Neural cell (in vitro differentiated cells): Measurements from ENCODE around the gene VTI1B. TPM values are rescaled to one million over a fixed set of nuclear protein-coding genes. Genes with fewer than 3 reads are reported as not detected.

ENCODE experiments used
- H2AFZ ChIP-seq: fragments of 200-600, 300-800 bp; sonication (generic), shearing (Covaris generic); 2 replicates; pipeline ENCODE4 v1.6.0; 2014; ENCODE audit warnings: low read depth, mild to moderate bottlenecking, antibody characterized with exemption, low read length, moderate library complexity
- H3F3A ChIP-seq: fragments of 200-600 bp; shearing (Covaris generic); 2 replicates; pipeline ENCODE4 v1.6.1; 2016; ENCODE audit warnings: mild to moderate bottlenecking, moderate library complexity, mixed read lengths, antibody characterized with exemption, low read length; ENCODE audit not compliant: insufficient read depth, poor library complexity, severe bottlenecking
- H3K27ac ChIP-seq: fragments of 200-600, 300-800 bp; sonication (generic), shearing (Covaris generic); 2 replicates; pipeline ENCODE4 v1.5.1; 2014; ENCODE audit warnings: mild to moderate bottlenecking, low read length, moderate library complexity
- H3K27me3 ChIP-seq: fragments of 300-800, 200-600 bp; sonication (generic), shearing (Covaris generic); 2 replicates; pipeline ENCODE4 v1.6.0; 2014; ENCODE audit warnings: mild to moderate bottlenecking, low read depth, low read length, moderate library complexity; ENCODE audit not compliant: insufficient read depth
- H3K36me3 ChIP-seq: fragments of 300-800, 200-600 bp; sonication (generic), shearing (Covaris generic); 2 replicates; pipeline ENCODE4 v1.5.1; 2014; ENCODE audit warnings: mild to moderate bottlenecking, antibody characterized with exemption, low read length, moderate library complexity; ENCODE audit not compliant: insufficient read depth
- H3K4me2 ChIP-seq: fragments of 300-800, 200-600 bp; sonication (generic), shearing (Covaris generic); 2 replicates; pipeline ENCODE4 v1.6.0; 2014; ENCODE audit warnings: mild to moderate bottlenecking, low read length
- H3K4me3 ChIP-seq: fragments of 300-800, 200-600 bp; sonication (generic), shearing (Covaris generic); 2 replicates; pipeline ENCODE4 v1.5.1; 2014; ENCODE audit warnings: mild to moderate bottlenecking, low read length, moderate library complexity
- H3K79me2 ChIP-seq: fragments of 200-600 bp; shearing (Covaris generic); replicated peaks from 2 replicates; pipeline ENCODE4 v1.6.0; 2014; ENCODE audit warnings: mild to moderate bottlenecking, low read length, moderate library complexity; ENCODE audit not compliant: insufficient read depth
- H3K9ac ChIP-seq: fragments of 300-800, 200-600 bp; sonication (generic), shearing (Covaris generic); 2 replicates; pipeline ENCODE4 v1.6.1; 2016; ENCODE audit warnings: mild to moderate bottlenecking, low read length, mixed read lengths
- H3K9me2 ChIP-seq: fragments of 200-600 bp; shearing (Covaris generic); 2 replicates; pipeline ENCODE4 v1.6.1; 2016; ENCODE audit warnings: mild to moderate bottlenecking, low read length, mixed read lengths; ENCODE audit not compliant: insufficient read depth
- H3K9me3 ChIP-seq: fragments of 200-600, 300-800 bp; sonication (generic), shearing (Covaris generic); 2 replicates; pipeline ENCODE4 v1.6.1; 2016; ENCODE audit warnings: mild to moderate bottlenecking, mixed run types, low read length, moderate library complexity, mixed read lengths
- H4K20me1 ChIP-seq: fragments of 200-600 bp; shearing (Covaris generic); 2 replicates; pipeline ENCODE4 v1.6.1; 2016; ENCODE audit warnings: mild to moderate bottlenecking, mixed run types; ENCODE audit not compliant: insufficient read depth
- CTCF ChIP-seq: fragments of 450-650 bp; IDR thresholded peaks from 2 replicates; pipeline ENCODE4 v1.5.1; 2014; ENCODE audit warnings: antibody characterized with exemption, mild to moderate bottlenecking, moderate library complexity; ENCODE audit not compliant: poor library complexity, severe bottlenecking
- EP300 ChIP-seq: fragments of 450-650 bp; conservative IDR thresholded peaks from 2 replicates; pipeline ENCODE4 v1.6.1; 2014; ENCODE audit warnings: antibody characterized with exemption, mild to moderate bottlenecking, moderate library complexity; ENCODE audit not compliant: poor library complexity, severe bottlenecking
- EZH2 ChIP-seq: fragments of 200-600, 300-800 bp; shearing (Covaris generic), sonication (generic); IDR thresholded peaks from 2 replicates; pipeline ENCODE4 v1.6.1; 2014; ENCODE audit warnings: antibody characterized with exemption, low read length, borderline replicate concordance, mild to moderate bottlenecking; ENCODE audit not compliant: insufficient read depth, poor library complexity, severe bottlenecking
- MXI1 ChIP-seq: fragments of 450-650 bp; conservative IDR thresholded peaks from 2 replicates; pipeline ENCODE4 v1.6.1; 2014; ENCODE audit warnings: antibody characterized with exemption, mild to moderate bottlenecking; ENCODE audit not compliant: poor library complexity, severe bottlenecking
- POLR2AphosphoS5 ChIP-seq: IDR thresholded peaks from 2 replicates; pipeline ENCODE4 v1.6.1; 2012
- RAD21 ChIP-seq: fragments of 450-650 bp; conservative IDR thresholded peaks from 2 replicates; pipeline ENCODE4 v1.6.1; 2014; ENCODE audit warnings: antibody characterized with exemption, mild to moderate bottlenecking, moderate library complexity
- REST ChIP-seq: IDR thresholded peaks from 2 replicates; pipeline ENCODE4 v1.6.1; 2012; ENCODE audit warnings: borderline replicate concordance
- SMC3 ChIP-seq: fragments of 450-650 bp; conservative IDR thresholded peaks from 2 replicates; pipeline ENCODE4 v1.6.1; 2014; ENCODE audit warnings: antibody characterized with exemption, mild to moderate bottlenecking, moderate library complexity; ENCODE audit not compliant: poor library complexity
- TAF1 ChIP-seq: IDR thresholded peaks from 2 replicates; pipeline ENCODE4 v1.6.1; 2012; ENCODE audit warnings: low read depth
- polyA plus RNA-seq: library from polyadenylated mRNA; depleted of rRNA; stranded (reverse); fragments of >200 nt; gene quantifications from 2 replicates; pipeline ENCODE4 v1.2.3, GENCODE V29; 2014

Gene VTI1B
- polyA plus RNA-seq, 1 donor from 2014 or later: 78.6 TPM

- no peak overlapping the region for H3K4me3 ChIP-seq
- H3K9ac ChIP-seq: no peak overlapping the region
- H4K20me1 ChIP-seq: no peaks in the 10 kb centered on the region
- peaks cover 12% of the 10 kb centered on the region for H3K79me2 ChIP-seq
- H3F3A ChIP-seq: no peaks in the 10 kb centered on the region
- peaks cover 11% of the 10 kb centered on the region for H3K36me3 ChIP-seq
- H2AFZ ChIP-seq: no peak overlapping the region
- H3K27me3 ChIP-seq: no peaks in the 10 kb centered on the region
- H3K9me2 ChIP-seq: no peaks in the 10 kb centered on the region
- no peak overlapping the region for H3K4me2 ChIP-seq
- TF ChIP-seq MXI1: no peak
- TF ChIP-seq POLR2AphosphoS5: no peak
- TF ChIP-seq TAF1: no peak
- TF ChIP-seq RAD21: no peak
- no peak for TF ChIP-seq SMC3
- TF ChIP-seq EZH2: no peak
- no peak for TF ChIP-seq EP300
- TF ChIP-seq CTCF: no peak
- H3K9me3 ChIP-seq: no peaks in the 10 kb centered on the region
- no peak overlapping the region for H3K27ac ChIP-seq
Observed at GRCh38 chr14:67683842-67684241, 9.4 kb upstream of the VTI1B start.

GRCh38 chr14:67680941-67681340 lies 6.5 kb upstream of the VTI1B start:
- Histone ChIP-seq H3K4me2 (no peak overlapping the region), H3K27me3 (no peaks in the 10 kb centered on the region), H3K36me3 (peaks cover 14% of the 10 kb centered on the region), H3K9me3 (no peaks in the 10 kb centered on the region), H3K9ac (no peak overlapping the region), H3F3A (no peaks in the 10 kb centered on the region), H3K4me3 (no peak overlapping the region), H3K79me2 (peaks cover 12% of the 10 kb centered on the region), H4K20me1 (no peaks in the 10 kb centered on the region), H3K9me2 (no peaks in the 10 kb centered on the region), H3K27ac (no peak overlapping the region), H2AFZ (no peak overlapping the region)
- TF ChIP-seq SMC3: no peak
- no peak for TF ChIP-seq TAF1
- no peak for TF ChIP-seq CTCF
- TF ChIP-seq EZH2: no peak
- TF ChIP-seq MXI1: no peak
- TF ChIP-seq POLR2AphosphoS5: no peak
- TF ChIP-seq RAD21: no peak
- no peak for TF ChIP-seq REST
- TF ChIP-seq EP300: no peak
